Activated CD8-positive, alpha-beta T cell treated with anti-CD3 and anti-CD28 coated beads, Interleukin-2, amount 10 ng/mL, durations not matched to agents 7 days and 5 days (primary cell): Measurements from ENCODE around the gene ZBTB40. TPM values are rescaled to one million over a fixed set of nuclear protein-coding genes. Genes with fewer than 3 reads are reported as not detected.

ENCODE experiments used
- ATAC-seq: fragments of 150-1000 bp; cut with Tn5 transposase; one replicate; pipeline ENCODE4 v1.10.0; 2021; ENCODE audit warnings: moderate library complexity
- CTCF ChIA-PET: fragments of 350-600 bp; sonication (Branson Sonifier 250); formaldehyde crosslinking; loops from one replicate; lab custom pipeline; 2021; ENCODE audit warnings: antibody characterized with exemption; lab: Charles Lee
- POLR2A ChIA-PET: fragments of 350-600 bp; sonication (Branson Sonifier 250); formaldehyde crosslinking; loops from one replicate; lab custom pipeline; 2021; ENCODE audit warnings: antibody characterized with exemption; lab: Charles Lee
- DNase-seq: peaks from one replicate; pipeline ENCODE4 v3.0.0-alpha.2; 2020
- H3K27ac Mint-ChIP-seq: one replicate; pipeline ENCODE4 v1.8.0; 2021; ENCODE audit warnings: mild to moderate bottlenecking, mixed read lengths
- H3K27me3 Mint-ChIP-seq: one replicate; pipeline ENCODE4 v1.8.0; 2021; ENCODE audit warnings: low read depth, mixed read lengths
- H3K36me3 Mint-ChIP-seq: one replicate; pipeline ENCODE4 v1.8.0; 2021; ENCODE audit warnings: low read depth, mixed read lengths
- H3K4me1 Mint-ChIP-seq: one replicate; pipeline ENCODE4 v1.8.0; 2021; ENCODE audit warnings: low read depth, mixed read lengths
- H3K4me3 Mint-ChIP-seq: one replicate; pipeline ENCODE4 v1.8.0; 2021; ENCODE audit warnings: mild to moderate bottlenecking, mixed read lengths
- H3K9me3 Mint-ChIP-seq: one replicate; pipeline ENCODE4 v1.8.0; 2022; ENCODE audit warnings: mixed read lengths; ENCODE audit not compliant: insufficient read depth
- total RNA-seq, 2 experiments: library from RNA; stranded (reverse); gene quantifications; one replicate each; pipeline ENCODE4 v1.2.3, GENCODE V29; 2021

ZBTB40 gene
- total RNA-seq, 2 experiments from 2014 or later = 14.8 TPM

DNA sequence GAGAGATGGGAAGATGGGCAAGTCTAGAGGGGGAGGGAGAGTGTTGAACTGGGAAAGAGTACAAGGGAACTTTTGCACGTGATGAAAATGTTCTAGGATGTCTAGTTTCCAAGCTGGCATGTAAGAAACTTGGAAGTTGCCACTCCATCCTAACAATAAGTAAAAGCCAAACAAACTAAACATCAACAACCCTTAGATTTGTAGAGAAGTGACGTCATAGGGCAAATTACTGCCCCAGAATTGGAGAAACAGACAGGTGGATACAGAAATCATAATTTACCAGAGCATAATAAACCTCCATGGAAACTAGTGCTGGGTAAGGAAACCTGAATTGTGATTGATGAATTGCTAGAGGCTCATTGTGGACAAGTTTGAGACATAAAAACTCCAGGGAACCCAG, 14.7 kb upstream of the ZBTB40 start:
- Mint-ChIP-seq H3K9me3 (peaks cover 23% of the 10 kb centered on the region), H3K27ac (no peak overlapping the region), H3K36me3 (peaks cover 7% of the 10 kb centered on the region), H3K4me3 (no peak overlapping the region), H3K27me3 (peaks cover 14% of the 10 kb centered on the region), H3K4me1 (no peaks in the 10 kb centered on the region)
- ChIA-PET POLR2A (no interaction called here), CTCF (no interaction called here)
- DNase-seq = no peak
- no peak for ATAC-seq

DNA sequence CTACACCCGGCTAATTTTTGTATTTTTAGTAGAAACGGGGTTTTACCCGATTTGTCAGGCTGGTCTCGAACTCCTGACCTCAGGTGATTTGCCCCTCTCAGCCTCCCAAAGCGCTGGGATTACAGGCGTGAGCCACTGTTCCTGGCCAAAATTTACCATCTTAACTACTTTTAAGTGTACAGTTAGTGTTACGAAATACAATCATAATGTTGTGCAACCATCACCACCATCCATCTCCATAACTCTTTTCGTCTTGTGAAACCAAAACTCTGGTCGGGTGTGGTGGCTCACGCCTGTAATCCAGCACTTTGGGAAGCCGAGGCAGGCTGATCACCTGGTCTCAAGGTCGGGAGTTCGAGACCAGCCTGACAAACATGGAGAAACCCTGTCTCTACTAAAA, 14.1 kb upstream of the ZBTB40 start:
- H3K27ac Mint-ChIP-seq = no peak overlapping the region
- DNase-seq (no peak), ATAC-seq (no peak)
- peaks cover 14% of the 10 kb centered on the region for H3K27me3 Mint-ChIP-seq
- H3K4me1 Mint-ChIP-seq = no peaks in the 10 kb centered on the region
- peaks cover 25% of the 10 kb centered on the region for H3K9me3 Mint-ChIP-seq
- peaks cover 7% of the 10 kb centered on the region for H3K36me3 Mint-ChIP-seq
- ChIA-PET CTCF (no interaction called here), POLR2A (no interaction called here)
- no peak overlapping the region for H3K4me3 Mint-ChIP-seq

DNA sequence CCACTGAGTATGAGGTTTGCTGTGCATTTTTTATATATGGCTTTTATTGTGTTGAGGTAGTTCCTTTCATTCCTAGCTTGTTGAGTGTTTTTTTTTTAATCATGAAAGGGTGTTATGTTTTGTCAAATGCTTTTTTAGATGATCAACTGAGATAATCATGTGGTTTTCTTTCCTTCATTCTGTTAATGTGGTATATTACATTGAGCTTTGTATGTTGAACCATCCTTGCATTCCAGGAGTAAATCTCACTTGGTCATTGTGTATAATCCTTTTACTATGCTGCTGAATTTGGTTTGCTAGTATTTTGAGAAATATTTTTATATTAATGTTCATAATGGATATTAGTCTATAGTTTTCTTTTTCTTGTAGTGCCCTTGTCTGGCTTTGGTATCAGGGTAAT, 11.1 kb upstream of the ZBTB40 start:
- ChIA-PET CTCF (interaction anchor here (1.3 kb wide), 1 partner anchor 24 kb away, joined by 4 read pairs; no protein-coding TSS in a partner anchor), POLR2A (no interaction called here)
- peaks cover 25% of the 10 kb centered on the region for H3K9me3 Mint-ChIP-seq
- ATAC-seq (no peak), DNase-seq (no peak)
- no peak overlapping the region for H3K4me3 Mint-ChIP-seq
- H3K4me1 Mint-ChIP-seq = no peaks in the 10 kb centered on the region
- peaks cover 7% of the 10 kb centered on the region for H3K36me3 Mint-ChIP-seq
- no peak overlapping the region for H3K27ac Mint-ChIP-seq
- peaks cover 3% of the 10 kb centered on the region for H3K27me3 Mint-ChIP-seq

DNA sequence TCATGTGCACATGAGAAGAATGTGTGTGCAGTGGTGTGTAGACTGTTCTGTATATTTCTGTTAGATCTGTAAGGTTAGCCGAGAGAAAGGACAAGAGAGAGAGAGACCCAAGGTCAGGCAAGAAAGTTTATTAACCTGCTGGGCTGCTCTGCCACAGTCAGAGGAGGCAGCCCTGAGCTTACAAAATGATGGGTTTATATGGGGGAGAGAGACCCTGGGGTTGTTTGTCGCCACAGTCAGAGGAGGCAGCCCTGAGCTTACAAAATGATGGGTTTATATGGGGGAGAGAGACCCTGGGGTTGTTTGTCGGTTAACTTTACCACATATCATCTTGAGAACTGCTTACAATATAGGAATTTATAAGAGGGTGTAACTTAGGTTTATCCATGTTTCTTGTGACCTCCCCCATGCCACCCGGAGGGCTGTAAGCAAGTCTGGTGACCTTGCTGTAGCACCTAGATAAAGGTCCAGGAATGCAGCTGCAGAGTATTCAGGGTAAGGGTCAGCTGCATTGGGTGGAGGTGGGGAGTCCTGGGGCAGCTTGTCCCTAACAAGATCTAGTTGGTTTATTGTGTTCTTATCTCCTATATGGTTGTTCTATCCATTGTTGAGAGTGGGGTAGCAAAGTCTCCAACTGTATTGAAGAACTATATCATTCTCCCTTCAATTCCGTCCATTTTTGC, 9.3 kb upstream of the ZBTB40 start:
- ChIA-PET CTCF (no interaction called here), POLR2A (no interaction called here)
- Mint-ChIP-seq H3K36me3 (peaks cover 7% of the 10 kb centered on the region), H3K4me1 (no peaks in the 10 kb centered on the region), H3K9me3 (peaks cover 25% of the 10 kb centered on the region), H3K27ac (no peak overlapping the region), H3K27me3 (peaks cover 14% of the 10 kb centered on the region), H3K4me3 (no peak overlapping the region)
- DNase-seq (no peak), ATAC-seq (no peak)

DNA sequence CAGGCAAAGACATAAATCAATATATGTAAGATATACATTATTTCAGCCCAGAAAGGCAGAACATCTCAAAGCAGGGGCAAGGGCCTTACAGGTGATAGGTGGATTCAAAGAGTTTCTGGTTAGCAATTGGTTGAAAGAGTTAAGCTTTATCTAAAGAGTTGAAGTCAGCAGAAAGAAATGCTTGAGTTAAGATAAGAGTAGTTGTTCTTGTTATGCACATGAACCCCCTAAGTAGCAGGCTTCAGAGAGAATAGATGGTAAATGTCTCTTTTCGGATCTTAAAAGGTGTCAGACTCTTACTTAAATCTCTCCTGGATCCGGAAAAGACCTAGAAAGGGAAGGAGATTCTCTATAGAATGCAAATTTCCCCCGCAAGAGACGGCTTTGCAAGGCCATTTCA, 8.3 kb upstream of the ZBTB40 start:
- ATAC-seq = no peak
- Mint-ChIP-seq H3K36me3 (peaks cover 7% of the 10 kb centered on the region), H3K9me3 (peaks cover 25% of the 10 kb centered on the region), H3K4me3 (no peak overlapping the region), H3K27me3 (peaks cover 14% of the 10 kb centered on the region), H3K4me1 (no peaks in the 10 kb centered on the region), H3K27ac (no peak overlapping the region)
- ChIA-PET POLR2A (no interaction called here), CTCF (no interaction called here)
- no peak for DNase-seq

DNA sequence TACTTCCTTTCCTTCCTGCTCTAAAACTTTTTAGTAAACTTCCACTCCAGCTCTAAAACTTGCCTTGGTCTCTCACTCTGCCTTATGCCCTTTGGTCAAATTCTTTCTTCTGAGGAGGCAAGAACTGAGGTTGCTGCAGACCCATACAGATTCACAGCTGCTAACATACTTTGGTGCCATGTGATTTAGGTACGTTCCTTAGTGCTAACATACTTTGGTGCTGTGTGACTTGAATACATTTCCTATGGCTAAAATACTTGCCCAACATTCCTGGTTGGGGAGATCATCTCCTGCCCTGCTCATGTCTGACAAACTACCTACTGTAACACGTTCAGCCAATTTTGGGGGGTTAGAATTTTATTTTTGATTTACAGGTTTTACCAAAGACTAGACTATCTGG, 6.8 kb upstream of the ZBTB40 start:
- Mint-ChIP-seq H3K27ac (no peak overlapping the region), H3K27me3 (peaks cover 12% of the 10 kb centered on the region)
- no peak for ATAC-seq

DNA sequence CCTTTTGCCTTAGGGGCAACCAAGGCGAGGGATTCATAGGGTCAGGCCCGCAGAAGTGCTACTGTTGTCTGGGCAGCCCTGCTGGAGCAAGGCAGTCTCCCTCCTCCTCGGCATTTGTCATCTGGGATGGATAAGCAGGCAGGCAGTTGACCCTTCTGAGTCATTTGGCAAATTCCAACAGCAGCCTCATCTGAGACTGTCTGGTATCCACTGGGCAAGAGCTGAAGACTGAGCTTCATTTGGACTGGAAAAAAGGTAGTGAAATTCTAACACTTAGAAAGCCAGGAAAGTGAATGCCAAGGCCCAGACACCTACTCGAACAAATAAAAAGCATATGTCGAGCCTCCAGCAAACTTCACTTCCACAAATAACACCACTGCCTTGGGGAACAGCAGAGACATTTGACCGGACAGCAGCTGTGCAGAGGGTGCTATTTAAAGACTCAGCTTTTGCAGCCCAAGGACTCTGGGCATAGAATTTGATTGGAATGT, 4.0 kb upstream of the ZBTB40 start:
- H3K36me3 Mint-ChIP-seq = peaks cover 5% of the 10 kb centered on the region
- no peak for ATAC-seq
- H3K27me3 Mint-ChIP-seq = peaks cover 10% of the 10 kb centered on the region
- no peak overlapping the region for H3K27ac Mint-ChIP-seq
- POLR2A ChIA-PET = no interaction called here
- H3K4me3 Mint-ChIP-seq = no peak overlapping the region
- H3K9me3 Mint-ChIP-seq = no peaks in the 10 kb centered on the region
- DNase-seq = no peak
- CTCF ChIA-PET = no interaction called here
- H3K4me1 Mint-ChIP-seq = peaks cover 11% of the 10 kb centered on the region

More for the DNA sequence above, 6.8 kb upstream of the ZBTB40 start:
- no peak for DNase-seq
- H3K36me3 Mint-ChIP-seq = peaks cover 7% of the 10 kb centered on the region
- H3K9me3 Mint-ChIP-seq = peaks cover 18% of the 10 kb centered on the region
- POLR2A ChIA-PET = no interaction called here
- no peak overlapping the region for H3K4me3 Mint-ChIP-seq
- CTCF ChIA-PET = no interaction called here
- no peaks in the 10 kb centered on the region for H3K4me1 Mint-ChIP-seq

DNA sequence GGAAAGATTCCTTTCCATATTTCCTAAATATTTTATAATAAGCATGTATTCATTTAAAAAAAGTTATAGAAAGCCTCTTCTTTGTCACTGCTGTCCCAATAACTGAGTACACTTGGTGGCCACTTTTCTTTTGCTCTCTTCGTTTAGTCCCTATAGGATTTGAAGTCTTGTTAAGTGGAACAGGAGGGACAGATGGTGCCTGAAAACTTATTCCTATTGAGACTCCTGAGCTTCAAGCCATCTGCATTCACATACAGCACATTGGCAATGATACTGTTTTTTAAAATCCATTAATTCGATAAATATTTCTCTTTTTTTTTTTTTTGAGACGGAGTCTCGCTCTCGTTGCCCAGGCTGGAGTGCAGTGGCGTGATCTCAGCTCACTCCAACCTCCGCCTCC, 2.0 kb upstream of the ZBTB40 start:
- POLR2A ChIA-PET = no interaction called here
- CTCF ChIA-PET = no interaction called here
- ATAC-seq = no peak
- Mint-ChIP-seq H3K4me1 (peaks cover 23% of the 10 kb centered on the region), H3K36me3 (peaks cover 7% of the 10 kb centered on the region), H3K27me3 (peaks cover 10% of the 10 kb centered on the region), H3K27ac (no peak overlapping the region), H3K4me3 (no peak overlapping the region), H3K9me3 (no peaks in the 10 kb centered on the region)
- no peak for DNase-seq

DNA sequence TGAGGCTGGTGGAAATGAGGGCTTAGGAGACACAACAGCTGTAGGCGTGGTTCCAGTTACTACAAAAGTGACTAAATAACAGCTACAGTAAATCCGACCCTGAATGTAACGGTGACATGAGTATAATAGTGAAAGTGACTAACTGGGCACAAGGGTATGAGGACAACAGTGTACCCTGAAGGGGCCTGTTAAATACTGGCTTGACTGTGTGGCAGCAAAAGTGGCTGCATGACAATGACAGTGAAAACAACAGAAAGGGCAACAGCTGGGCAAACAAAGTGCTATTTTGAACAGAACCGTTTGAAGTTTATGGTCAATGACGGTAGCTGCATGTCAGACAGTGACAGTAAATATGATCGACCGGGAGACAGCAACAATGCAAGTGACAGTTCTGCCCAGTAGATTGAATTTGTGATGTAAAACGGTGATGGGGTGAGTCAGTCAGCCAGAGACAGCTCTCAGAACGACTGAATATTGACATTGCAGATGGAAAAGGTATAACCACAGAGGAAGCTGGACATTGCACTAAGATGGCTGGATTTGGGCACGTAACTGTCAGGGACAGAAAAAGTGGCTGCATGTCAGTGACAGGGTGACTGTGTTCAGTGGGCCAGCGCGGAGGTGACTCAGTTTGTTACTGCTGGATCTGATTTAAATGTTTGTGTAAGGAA, 1.2 kb upstream of the ZBTB40 start:
- Mint-ChIP-seq H3K4me1 (peaks cover 23% of the 10 kb centered on the region), H3K27ac (peak overlapping the region; percentile 49), H3K27me3 (peaks cover 10% of the 10 kb centered on the region), H3K9me3 (no peaks in the 10 kb centered on the region), H3K36me3 (peaks cover 7% of the 10 kb centered on the region), H3K4me3 (peak overlapping the region; percentile 88)
- DNase-seq (no peak), ATAC-seq (no peak)
- ChIA-PET POLR2A (no interaction called here), CTCF (no interaction called here)

DNA sequence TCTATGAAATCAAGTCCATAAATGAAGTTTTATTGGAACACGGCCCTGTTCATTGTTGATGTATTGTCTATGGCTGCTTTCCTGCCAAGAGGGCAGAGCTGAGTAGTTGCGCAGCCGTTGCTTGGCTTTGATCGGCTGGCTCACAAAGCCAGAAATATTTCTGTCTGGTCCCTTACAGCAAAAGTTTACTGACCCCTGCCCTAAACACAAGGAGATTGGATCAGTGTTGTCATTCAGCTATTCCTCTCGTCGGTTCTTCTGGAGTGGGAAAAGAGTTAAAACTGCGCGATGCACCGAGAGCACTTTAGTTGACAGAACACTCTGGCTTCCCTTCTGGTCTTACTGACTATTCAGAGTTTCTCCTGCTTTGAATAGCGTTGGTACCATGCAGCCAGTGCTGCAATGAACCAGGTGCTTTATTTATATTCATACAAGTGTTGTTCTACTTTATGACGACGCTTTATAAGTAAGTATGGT, 868 bp downstream of the ZBTB40 start:
- peaks cover 7% of the 10 kb centered on the region for H3K36me3 Mint-ChIP-seq
- H3K9me3 Mint-ChIP-seq = no peaks in the 10 kb centered on the region
- H3K27ac Mint-ChIP-seq = peak overlapping the region; percentile 88
- peak; percentile 39 for DNase-seq
- H3K27me3 Mint-ChIP-seq = no peaks in the 10 kb centered on the region
- ChIA-PET CTCF (no interaction called here), POLR2A (interaction anchor here (0.8 kb wide), 1 partner anchor 37 kb away, joined by 3 read pairs; no protein-coding TSS in a partner anchor)
- ATAC-seq = peak; percentile 41
- peaks cover 23% of the 10 kb centered on the region for H3K4me1 Mint-ChIP-seq
- H3K4me3 Mint-ChIP-seq = peak overlapping the region; percentile 88

DNA sequence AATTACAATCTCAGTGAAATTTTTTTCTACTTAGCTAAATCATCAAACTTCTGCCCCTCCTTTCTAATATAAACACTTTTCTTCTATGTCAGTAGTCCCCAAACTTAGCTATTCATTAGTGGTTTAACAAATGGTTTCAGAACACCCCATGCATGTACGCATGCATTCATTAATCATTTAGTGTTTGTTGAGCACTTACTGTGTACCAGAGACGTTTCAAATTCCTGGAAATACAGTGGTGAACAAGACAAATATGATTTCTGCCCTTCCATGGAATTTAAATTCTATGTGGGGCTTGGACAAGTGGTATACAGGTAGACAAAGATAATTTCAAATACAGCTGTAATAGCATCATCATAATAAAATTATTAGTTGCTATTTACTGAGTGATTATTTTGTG, 1.5 kb downstream of the ZBTB40 start:
- Mint-ChIP-seq H3K9me3 (no peaks in the 10 kb centered on the region), H3K4me3 (peak overlapping the region; percentile 88), H3K27me3 (no peaks in the 10 kb centered on the region), H3K27ac (peak overlapping the region; percentile 32), H3K36me3 (peaks cover 7% of the 10 kb centered on the region), H3K4me1 (peaks cover 23% of the 10 kb centered on the region)
- DNase-seq (no peak), ATAC-seq (no peak)
- CTCF ChIA-PET = no interaction called here
- POLR2A ChIA-PET = no interaction called here

DNA sequence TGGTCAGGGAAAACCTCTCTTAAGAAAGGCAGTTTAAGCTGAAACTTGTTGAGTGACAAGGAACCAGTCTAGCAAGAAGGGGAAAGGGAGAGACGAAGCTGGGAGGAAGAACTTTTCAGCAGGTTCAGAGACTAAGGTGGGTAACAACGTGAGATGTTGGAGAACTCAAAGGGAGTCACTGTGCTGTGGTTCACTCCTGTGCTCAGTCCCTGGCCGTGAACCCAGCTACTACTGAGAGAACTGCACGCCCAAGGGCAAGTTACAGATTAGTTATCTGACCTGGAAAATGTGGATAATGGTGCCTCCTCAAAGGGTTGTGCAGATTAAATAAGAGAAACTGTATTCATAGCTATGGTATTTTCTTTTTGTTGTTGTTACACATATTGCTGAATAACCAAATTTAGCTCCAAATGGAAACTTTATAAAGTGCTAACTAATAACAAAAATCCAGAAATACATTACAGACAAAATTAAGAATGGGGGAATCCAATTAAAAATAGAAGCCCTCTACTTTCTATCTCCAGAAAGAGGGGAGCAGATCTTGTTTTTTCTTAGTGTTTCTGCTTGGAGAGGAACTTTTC, 2.9 kb downstream of the ZBTB40 start:
- H3K27ac Mint-ChIP-seq = no peak overlapping the region
- H3K27me3 Mint-ChIP-seq = no peaks in the 10 kb centered on the region
- H3K36me3 Mint-ChIP-seq = peaks cover 7% of the 10 kb centered on the region
- H3K9me3 Mint-ChIP-seq = no peaks in the 10 kb centered on the region
- no peak for ATAC-seq
- no peak for DNase-seq
- POLR2A ChIA-PET = no interaction called here
- peaks cover 23% of the 10 kb centered on the region for H3K4me1 Mint-ChIP-seq
- H3K4me3 Mint-ChIP-seq = no peak overlapping the region
- CTCF ChIA-PET = interaction anchor here (1.3 kb wide), 1 partner anchor 15 kb away, joined by 3 read pairs; no protein-coding TSS in a partner anchor
